Measurements from ENCODE around the gene INPP5D. TPM values are rescaled to one million over a fixed set of nuclear protein-coding genes. Genes with fewer than 3 reads are reported as not detected.

INPP5D gene
- total and polyA plus RNA-seq, 4 donors = 2.9 to 18.8 (median 6.6) TPM

- no peak for TF ChIP-seq ATF3 (IDR thresholded peaks at IDR 0.05)
- no peak for TF ChIP-seq YY1 (IDR thresholded peaks at IDR 0.05)
- TF ChIP-seq REST (IDR thresholded peaks at IDR 0.05) = no peak
- TF ChIP-seq GABPA (IDR thresholded peaks at IDR 0.05 in 1 of 2, conservative IDR thresholded peaks at IDR 0.05 in 1 of 2) = no peak
- no peak for TF ChIP-seq SP1 (IDR thresholded peaks at IDR 0.05)
- no peak for TF ChIP-seq HNF4G (IDR thresholded peaks at IDR 0.05)
- no peak for TF ChIP-seq JUND (IDR thresholded peaks at IDR 0.05)
- no peak for TF ChIP-seq TAF1 (conservative IDR thresholded peaks at IDR 0.05)
- no peak for TF ChIP-seq FOXA1 (IDR thresholded peaks at IDR 0.05)
- no peak for TF ChIP-seq RXRA (IDR thresholded peaks at IDR 0.05)
- no peak for TF ChIP-seq CTCF (IDR thresholded peaks at IDR 0.05; ENCODE audit: low read depth, low read length, missing input control)
- TF ChIP-seq NR2F2 (IDR thresholded peaks at IDR 0.05) = no peak
- TF ChIP-seq MAX (IDR thresholded peaks at IDR 0.05) = no peak
- TF ChIP-seq FOXA2 (IDR thresholded peaks at IDR 0.05) = no peak
- TF ChIP-seq HNF4A (conservative IDR thresholded peaks at IDR 0.05) = no peak
- no peak for TF ChIP-seq EGR1 (IDR thresholded peaks at IDR 0.05; ENCODE audit: low read depth in 2 of 2)
- TF ChIP-seq ZBTB33 (IDR thresholded peaks at IDR 0.05) = no peak
- H3K4me1 ChIP-seq (ENCODE audit: control insufficient read depth in 4 of 4, insufficient read depth in 4 of 4, low read length in 3 of 4) = peaks cover 0 to 3% (median 0%) of the 10 kb centered on the region in 4 donors
- H3K27ac ChIP-seq (ENCODE audit: low read depth in 1 of 2, low read length in 2 of 2) = no peak overlapping the region
- no peaks in the 10 kb centered on the region for H3K36me3 ChIP-seq (ENCODE audit: control insufficient read depth in 4 of 4, insufficient read depth in 3 of 4, low read depth in 1 of 4, low read length in 3 of 4)
- 82% methylated on average over 7 of the region's 7 CpGs for WGBS
- no peaks in the 10 kb centered on the region for H3K9me3 ChIP-seq (ENCODE audit: control insufficient read depth in 4 of 4, low read length in 3 of 4)
- H3K9ac ChIP-seq (ENCODE audit: low read depth in 1 of 2, low read length in 2 of 2) = no peak overlapping the region
- H3K4me3 ChIP-seq (ENCODE audit: low read depth in 1 of 3, low read length in 3 of 3) = no peak overlapping the region
- H3K27me3 ChIP-seq (ENCODE audit: control insufficient read depth in 4 of 4, insufficient read depth in 4 of 4, low read length in 3 of 4) = no peaks in the 10 kb centered on the region
- no peak for DNase-seq (ENCODE audit: low spot score)
Observed at GRCh38 chr2:233074106-233074505, 14.0 kb downstream of the INPP5D start.

Data from liver (tissue), 9 donors.